ENCODE measurements around the gene CSMD2. TPM values are rescaled to one million over a fixed set of nuclear protein-coding genes. Genes with fewer than 3 reads are reported as not detected.

Gene CSMD2
- total RNA-seq, 1 donor from 2014 or later: 0.98 TPM

Other genes with a start within 250 kb of the CSMD2 start
- gene C1orf94, start 11.7 kb upstream of the CSMD2 start, total RNA-seq: not detected in 2 replicates